ENCODE results near the gene PLK4. TPM values are rescaled to one million over a fixed set of nuclear protein-coding genes. Genes with fewer than 3 reads are reported as not detected.

Gene PLK4
- polyA plus RNA-seq, 3 donors, result 0.34 to 0.65 (median 0.38) TPM

DNA sequence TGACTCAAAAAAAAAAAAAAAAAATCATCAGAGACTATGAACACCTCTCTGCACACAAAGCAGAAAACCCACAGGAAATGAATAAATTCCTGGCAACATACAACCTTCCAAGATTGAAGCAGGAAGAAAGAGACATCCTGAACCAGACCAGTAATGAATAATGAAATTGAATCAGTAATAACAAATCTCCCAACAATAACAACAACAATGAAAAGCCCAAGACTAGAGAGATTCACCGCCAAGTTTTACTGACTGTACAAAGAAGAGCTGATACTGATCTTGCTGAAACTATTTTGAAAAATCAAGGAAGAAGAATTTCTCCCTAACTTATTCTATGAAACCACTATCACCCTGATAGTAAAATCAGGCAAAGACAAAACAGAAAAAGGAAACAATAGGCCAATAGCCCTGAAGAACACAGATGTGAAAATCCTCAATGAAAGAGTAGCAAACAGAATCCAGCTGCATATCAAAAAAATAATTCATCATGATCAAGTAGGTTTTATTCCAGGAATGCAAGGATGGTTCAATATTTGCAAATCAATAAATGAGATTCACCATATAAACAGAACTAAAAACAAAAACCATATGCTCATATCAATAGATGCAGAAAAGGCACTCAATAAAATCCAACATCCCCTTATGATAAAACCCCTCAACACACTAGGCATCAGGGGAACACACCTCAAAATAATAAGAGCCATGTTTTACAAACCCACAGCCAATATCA, 31.0 kb upstream of the PLK4 start:
- intact Hi-C loops (cut with micrococcal nuclease), result no loop called here
- Histone ChIP-seq H3K4me1 (ENCODE audit: control insufficient read depth in 1 of 2, insufficient read depth in 2 of 2, low read length in 2 of 2) (no peaks in the 10 kb centered on the region), H3K36me3 (replicated peaks in 1 of 2; ENCODE audit: control insufficient read depth in 1 of 2, insufficient read depth in 2 of 2, low read length in 2 of 2) (no peaks in the 10 kb centered on the region), H4K20me1 (ENCODE audit: insufficient read depth, low read length) (no peaks in the 10 kb centered on the region), H3K9me3 (replicated peaks in 1 of 2; ENCODE audit: control insufficient read depth in 1 of 2, insufficient read depth in 1 of 2, low read length in 2 of 2) (peaks cover 25 to 42% of the 10 kb centered on the region in 2 donors), H3K9ac (ENCODE audit: insufficient read depth, low read length, poor library complexity, severe bottlenecking) (no peak overlapping the region), H3K27ac (ENCODE audit: low read depth in 1 of 2, low read length in 2 of 2) (no peak overlapping the region), H2AFZ (ENCODE audit: insufficient read depth, low read depth, low read length, poor library complexity, severe bottlenecking) (no peak overlapping the region), H3K4me2 (replicated peaks; ENCODE audit: extremely low read depth, low read length, poor library complexity, severe bottlenecking) (no peak overlapping the region), H3K4me3 (replicated peaks in 1 of 3; ENCODE audit: low read depth in 2 of 3, low read length in 3 of 3) (no peak overlapping the region), H3K79me2 (ENCODE audit: insufficient read depth, low read length) (no peaks in the 10 kb centered on the region), H3K27me3 (ENCODE audit: control insufficient read depth in 2 of 2, insufficient read depth in 2 of 2, low read length in 2 of 2) (no peaks in the 10 kb centered on the region)
- no CpG with 5 or more reads among the region's 1 CpG for WGBS (ENCODE audit: insufficient coverage)
- Mint-ChIP-seq H3K9me3 (peaks cover 21 to 59% (median 57%) of the 10 kb centered on the region in 7 donors), H3K27ac (no peak overlapping the region), H3K27me3 (ENCODE audit: low read depth in 3 of 3) (peaks cover 0 to 2% (median 0%) of the 10 kb centered on the region in 3 donors), H3K4me3 (no peak overlapping the region), H3K36me3 (peaks cover 9 to 20% of the 10 kb centered on the region in 2 donors), H3K4me1 (no peaks in the 10 kb centered on the region)
- TF ChIP-seq, protein P1, sequence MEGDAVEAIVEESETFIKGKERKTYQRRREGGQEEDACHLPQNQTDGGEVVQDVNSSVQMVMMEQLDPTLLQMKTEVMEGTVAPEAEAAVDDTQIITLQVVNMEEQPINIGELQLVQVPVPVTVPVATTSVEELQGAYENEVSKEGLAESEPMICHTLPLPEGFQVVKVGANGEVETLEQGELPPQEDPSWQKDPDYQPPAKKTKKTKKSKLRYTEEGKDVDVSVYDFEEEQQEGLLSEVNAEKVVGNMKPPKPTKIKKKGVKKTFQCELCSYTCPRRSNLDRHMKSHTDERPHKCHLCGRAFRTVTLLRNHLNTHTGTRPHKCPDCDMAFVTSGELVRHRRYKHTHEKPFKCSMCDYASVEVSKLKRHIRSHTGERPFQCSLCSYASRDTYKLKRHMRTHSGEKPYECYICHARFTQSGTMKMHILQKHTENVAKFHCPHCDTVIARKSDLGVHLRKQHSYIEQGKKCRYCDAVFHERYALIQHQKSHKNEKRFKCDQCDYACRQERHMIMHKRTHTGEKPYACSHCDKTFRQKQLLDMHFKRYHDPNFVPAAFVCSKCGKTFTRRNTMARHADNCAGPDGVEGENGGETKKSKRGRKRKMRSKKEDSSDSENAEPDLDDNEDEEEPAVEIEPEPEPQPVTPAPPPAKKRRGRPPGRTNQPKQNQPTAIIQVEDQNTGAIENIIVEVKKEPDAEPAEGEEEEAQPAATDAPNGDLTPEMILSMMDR (IDR thresholded peaks at IDR 0.05), result no peak
- DNase-seq, result no peak

DNA sequence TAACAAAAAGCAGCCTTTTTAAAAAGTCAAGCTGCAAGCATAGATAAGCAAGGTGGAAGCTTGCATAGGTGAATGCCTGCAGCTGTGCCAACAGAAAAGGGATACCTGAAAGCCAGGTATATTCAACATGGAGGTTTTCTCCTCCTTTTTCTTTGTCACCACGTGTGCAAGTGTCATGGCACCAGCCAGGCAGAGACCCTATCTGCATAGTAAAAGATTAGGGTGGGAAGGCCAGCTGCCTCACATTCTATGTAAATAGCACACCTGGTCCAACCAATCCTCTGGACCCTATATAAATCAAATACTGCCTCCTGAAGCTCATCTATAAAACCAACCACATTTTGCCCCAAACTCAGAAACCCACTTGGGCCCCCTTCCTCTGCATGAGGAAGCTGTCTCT, 28.0 kb upstream of the PLK4 start:
- intact Hi-C loops (cut with micrococcal nuclease), result no loop called here
- H4K20me1 ChIP-seq (ENCODE audit: insufficient read depth, low read length), result no peaks in the 10 kb centered on the region
- Mint-ChIP-seq H3K27me3 (ENCODE audit: low read depth in 3 of 3) (peaks cover 0 to 2% (median 0%) of the 10 kb centered on the region in 3 donors), H3K27ac (no peak overlapping the region), H3K9me3 (peaks cover 26 to 51% (median 43%) of the 10 kb centered on the region in 7 donors), H3K4me3 (no peak overlapping the region), H3K4me1 (no peaks in the 10 kb centered on the region), H3K36me3 (peaks cover 7 to 23% of the 10 kb centered on the region in 2 donors)
- no peak overlapping the region for H3K9ac ChIP-seq (ENCODE audit: insufficient read depth, low read length, poor library complexity, severe bottlenecking)
- no peak overlapping the region for H2AFZ ChIP-seq (ENCODE audit: insufficient read depth, low read depth, low read length, poor library complexity, severe bottlenecking)
- no peak for DNase-seq
- peaks cover 22 to 37% of the 10 kb centered on the region in 2 donors for H3K9me3 ChIP-seq (replicated peaks in 1 of 2; ENCODE audit: control insufficient read depth in 1 of 2, insufficient read depth in 1 of 2, low read length in 2 of 2)
- WGBS (ENCODE audit: insufficient coverage), result no CpG with 5 or more reads among the region's 1 CpG
- no peak overlapping the region for H3K4me2 ChIP-seq (replicated peaks; ENCODE audit: extremely low read depth, low read length, poor library complexity, severe bottlenecking)
- H3K79me2 ChIP-seq (ENCODE audit: insufficient read depth, low read length), result no peaks in the 10 kb centered on the region
- H3K27me3 ChIP-seq (ENCODE audit: control insufficient read depth in 2 of 2, insufficient read depth in 2 of 2, low read length in 2 of 2), result no peaks in the 10 kb centered on the region
- TF ChIP-seq, protein P1 (IDR thresholded peaks at IDR 0.05), result no peak
- no peak overlapping the region for H3K4me3 ChIP-seq (replicated peaks in 1 of 3; ENCODE audit: low read depth in 2 of 3, low read length in 3 of 3)
- H3K36me3 ChIP-seq (replicated peaks in 1 of 2; ENCODE audit: control insufficient read depth in 1 of 2, insufficient read depth in 2 of 2, low read length in 2 of 2), result no peaks in the 10 kb centered on the region
- H3K27ac ChIP-seq (ENCODE audit: low read depth in 1 of 2, low read length in 2 of 2), result no peak overlapping the region
- H3K4me1 ChIP-seq (ENCODE audit: control insufficient read depth in 1 of 2, insufficient read depth in 2 of 2, low read length in 2 of 2), result no peaks in the 10 kb centered on the region

Measured in CD14-positive monocyte (primary cell).